Medulla oblongata (tissue), 1 donor: Measurements from ENCODE around the gene PRDM15.

Experiments used
- DNase-seq: peaks from one replicate; pipeline ENCODE4 v3.0.0-alpha.2; 2015; ENCODE audit errors: extremely low spot score

The PRDM15 gene

GRCh38 chr21:41908829-41909228 is 29.7 kb upstream of the PRDM15 start:
- DNase-seq = no peak

- DNase-seq = no peak
Observed at GRCh38 chr21:41907496-41908258, 28.5 kb upstream of the PRDM15 start.

GRCh38 chr21:41906770-41907169 is 27.6 kb upstream of the PRDM15 start:
- DNase-seq = no peak

GRCh38 chr21:41903559-41904351 is 24.6 kb upstream of the PRDM15 start:
- DNase-seq = no peak

- no peak for DNase-seq
Observed at GRCh38 chr21:41902946-41903345, 23.8 kb upstream of the PRDM15 start.

- no peak for DNase-seq
Observed at GRCh38 chr21:41901782-41902181, 22.6 kb upstream of the PRDM15 start.

GRCh38 chr21:41901099-41901498 is 22.0 kb upstream of the PRDM15 start:
- no peak for DNase-seq

GRCh38 chr21:41900401-41900800 is 21.3 kb upstream of the PRDM15 start:
- no peak for DNase-seq

GRCh38 chr21:41899426-41900202 is 20.5 kb upstream of the PRDM15 start:
- DNase-seq = no peak

- DNase-seq = no peak
Observed at GRCh38 chr21:41898998-41899397, 19.9 kb upstream of the PRDM15 start.

GRCh38 chr21:41897700-41898099 is 18.6 kb upstream of the PRDM15 start:
- no peak for DNase-seq

GRCh38 chr21:41897047-41897669 is 18.0 kb upstream of the PRDM15 start:
- DNase-seq = no peak

- no peak for DNase-seq
Observed at GRCh38 chr21:41895643-41896493, 16.7 kb upstream of the PRDM15 start.

- DNase-seq = no peak
Observed at GRCh38 chr21:41894922-41895557, 15.9 kb upstream of the PRDM15 start.

GRCh38 chr21:41894511-41894910 is 15.4 kb upstream of the PRDM15 start:
- DNase-seq = no peak

GRCh38 chr21:41892726-41893125 is 13.6 kb upstream of the PRDM15 start:
- DNase-seq = no peak

GRCh38 chr21:41891132-41891531 is 12.0 kb upstream of the PRDM15 start:
- DNase-seq = no peak

- no peak for DNase-seq
Observed at GRCh38 chr21:41890355-41890754, 11.2 kb upstream of the PRDM15 start.

GRCh38 chr21:41888749-41889376 is 9.7 kb upstream of the PRDM15 start:
- no peak for DNase-seq

GRCh38 chr21:41887667-41888066 is 8.5 kb upstream of the PRDM15 start:
- no peak for DNase-seq
